Chondrocyte (in vitro differentiated cells): ENCODE data around the gene TMEM74B. TPM values are rescaled to one million over a fixed set of nuclear protein-coding genes. Genes with fewer than 3 reads are reported as not detected.
"Not testable (repeated sequence)": the region's sequence is repeated elsewhere in the genome, so short reads cannot be mapped to it uniquely, and the experiment has no call there.

Experiments
- DNase-seq: peaks from one replicate; pipeline ENCODE4 v3.0.0; 2021; ENCODE audit warnings: mixed read lengths, low spot score
- H3K27ac Mint-ChIP-seq: one replicate; pipeline ENCODE4 v1.8.0; 2021; ENCODE audit warnings: mild to moderate bottlenecking, moderate library complexity, mixed read lengths; ENCODE audit not compliant: unreplicated experiment
- H3K27me3 Mint-ChIP-seq: 2 replicates; pipeline ENCODE4 v1.8.0; 2021; ENCODE audit warnings: low read depth, mixed read lengths
- H3K36me3 Mint-ChIP-seq: 2 replicates; pipeline ENCODE4 v1.8.0; 2021; ENCODE audit warnings: low read depth, mixed read lengths
- H3K4me1 Mint-ChIP-seq: 2 replicates; pipeline ENCODE4 v1.8.0; 2021; ENCODE audit warnings: low read depth, mild to moderate bottlenecking, mixed read lengths
- H3K4me3 Mint-ChIP-seq: one replicate; pipeline ENCODE4 v1.8.0; 2021; ENCODE audit warnings: mild to moderate bottlenecking, moderate library complexity, mixed read lengths; ENCODE audit not compliant: unreplicated experiment
- H3K9me3 Mint-ChIP-seq: 2 replicates; pipeline ENCODE4 v1.8.0; 2021; ENCODE audit warnings: low read depth, mixed read lengths
- total RNA-seq: library from RNA; stranded (reverse); gene quantifications from 3 replicates; pipeline ENCODE4 v1.2.1, GENCODE V29; 2021
- TF ChIP-seq, protein P1 (sequence below): fragments of 200-600 bp; sonication (generic); IDR thresholded peaks from 2 replicates; pipeline ENCODE4 v1.5.0; 2021; ENCODE audit warnings: antibody characterized with exemption, mild to moderate bottlenecking, moderate library complexity

Gene TMEM74B
- total RNA-seq, 1 donor from 2014 or later, result 0.65 TPM

- H3K36me3 Mint-ChIP-seq, result no peaks in the 10 kb centered on the region
- peak overlapping the region; percentile 70 for H3K4me3 Mint-ChIP-seq
- no peak overlapping the region for H3K27ac Mint-ChIP-seq
- DNase-seq, result peak; percentile 85
- TF ChIP-seq, protein P1, sequence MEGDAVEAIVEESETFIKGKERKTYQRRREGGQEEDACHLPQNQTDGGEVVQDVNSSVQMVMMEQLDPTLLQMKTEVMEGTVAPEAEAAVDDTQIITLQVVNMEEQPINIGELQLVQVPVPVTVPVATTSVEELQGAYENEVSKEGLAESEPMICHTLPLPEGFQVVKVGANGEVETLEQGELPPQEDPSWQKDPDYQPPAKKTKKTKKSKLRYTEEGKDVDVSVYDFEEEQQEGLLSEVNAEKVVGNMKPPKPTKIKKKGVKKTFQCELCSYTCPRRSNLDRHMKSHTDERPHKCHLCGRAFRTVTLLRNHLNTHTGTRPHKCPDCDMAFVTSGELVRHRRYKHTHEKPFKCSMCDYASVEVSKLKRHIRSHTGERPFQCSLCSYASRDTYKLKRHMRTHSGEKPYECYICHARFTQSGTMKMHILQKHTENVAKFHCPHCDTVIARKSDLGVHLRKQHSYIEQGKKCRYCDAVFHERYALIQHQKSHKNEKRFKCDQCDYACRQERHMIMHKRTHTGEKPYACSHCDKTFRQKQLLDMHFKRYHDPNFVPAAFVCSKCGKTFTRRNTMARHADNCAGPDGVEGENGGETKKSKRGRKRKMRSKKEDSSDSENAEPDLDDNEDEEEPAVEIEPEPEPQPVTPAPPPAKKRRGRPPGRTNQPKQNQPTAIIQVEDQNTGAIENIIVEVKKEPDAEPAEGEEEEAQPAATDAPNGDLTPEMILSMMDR, result no peak
- H3K9me3 Mint-ChIP-seq, result no peaks in the 10 kb centered on the region
- H3K4me1 Mint-ChIP-seq, result peaks cover 4% of the 10 kb centered on the region
- H3K27me3 Mint-ChIP-seq, result peaks cover 20% of the 10 kb centered on the region
Observed at GRCh38 chr20:1225263-1225782, 40.5 kb upstream of the TMEM74B start.

GRCh38 chr20:1224205-1224890 lies 39.6 kb upstream of the TMEM74B start:
- TF ChIP-seq, protein P1, result no peak
- no peak overlapping the region for H3K27ac Mint-ChIP-seq

DNA sequence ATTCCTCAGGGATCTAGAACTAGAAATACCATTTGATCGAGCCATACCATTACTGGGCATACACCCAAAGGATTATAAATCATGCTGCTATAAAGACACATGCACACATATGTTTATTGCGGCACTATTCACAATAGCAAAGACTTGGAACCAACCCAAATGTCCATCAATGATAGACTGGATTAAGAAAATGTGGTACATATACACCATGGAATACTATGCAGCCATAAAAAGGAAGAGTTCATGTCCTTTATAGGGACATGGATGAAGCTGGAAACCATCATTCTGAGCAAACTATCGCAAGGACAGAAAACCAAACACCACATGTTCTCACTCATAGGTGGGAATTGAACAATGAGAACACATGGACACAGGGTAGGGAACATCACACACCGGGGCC lies 38.0 kb upstream of the TMEM74B start:
- H3K9me3 Mint-ChIP-seq, H3K4me3 Mint-ChIP-seq, H3K27ac Mint-ChIP-seq, H3K36me3 Mint-ChIP-seq, DNase-seq, H3K4me1 Mint-ChIP-seq: not testable (repeated sequence)
- peaks cover 32% of the 10 kb centered on the region for H3K27me3 Mint-ChIP-seq

More at GRCh38 chr20:1224205-1224890, 39.6 kb upstream of the TMEM74B start:
- Mint-ChIP-seq H3K36me3 (no peaks in the 10 kb centered on the region), H3K4me3 (no peak overlapping the region), H3K4me1 (peaks cover 4% of the 10 kb centered on the region), H3K27me3 (peaks cover 22% of the 10 kb centered on the region), H3K9me3 (no peaks in the 10 kb centered on the region)
- DNase-seq, result peak; percentile 62

DNA sequence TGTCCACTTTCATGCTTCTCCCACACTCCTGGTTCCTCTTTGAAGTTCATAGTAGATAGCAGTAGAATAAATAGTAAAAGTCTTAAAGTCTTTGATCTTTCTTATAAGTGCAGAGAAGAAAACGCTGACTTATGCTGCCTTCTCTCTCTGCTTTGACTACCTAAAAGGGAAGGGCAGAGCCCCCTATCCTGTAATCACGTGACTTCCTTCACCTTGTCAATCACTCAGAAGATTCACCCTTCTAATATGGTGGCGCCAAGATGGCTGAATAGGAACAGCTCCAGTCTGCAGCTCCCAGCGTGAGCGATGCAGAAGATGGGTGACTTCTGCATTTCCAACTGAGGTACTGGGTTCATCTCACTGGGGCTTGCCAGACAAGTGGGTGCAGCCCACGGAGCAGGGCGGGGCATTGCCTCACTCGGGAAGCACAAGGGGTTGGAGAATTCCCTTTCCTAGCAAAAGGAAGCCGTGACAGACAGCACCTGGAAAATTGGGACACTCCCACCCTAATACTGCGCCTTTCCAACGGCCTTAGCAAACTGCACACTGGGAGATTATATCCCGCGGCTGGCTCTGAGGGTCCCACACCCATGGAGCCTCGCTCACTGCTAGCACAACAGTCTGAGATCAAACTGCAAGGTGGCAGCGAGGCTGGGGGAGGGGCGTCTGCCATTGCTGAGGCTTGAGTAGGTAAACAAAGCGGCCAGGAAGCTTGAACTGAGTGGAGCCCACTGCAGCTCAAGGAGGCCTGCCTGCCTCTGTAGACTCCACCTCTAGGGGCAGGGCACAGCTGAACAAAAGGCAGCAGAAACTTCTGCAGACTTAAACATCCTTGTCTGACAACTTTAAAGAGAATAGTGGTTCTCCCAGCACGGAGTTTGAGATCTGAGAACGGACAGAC lies 32.0 kb upstream of the TMEM74B start:
- H3K27me3 Mint-ChIP-seq, result peaks cover 60% of the 10 kb centered on the region
- peak; percentile 44 for DNase-seq
- H3K4me3 Mint-ChIP-seq, H3K36me3 Mint-ChIP-seq, H3K9me3 Mint-ChIP-seq, H3K27ac Mint-ChIP-seq, H3K4me1 Mint-ChIP-seq: not testable (repeated sequence)

- Mint-ChIP-seq H3K36me3 (peaks cover 3% of the 10 kb centered on the region), H3K27ac (no peak overlapping the region), H3K4me1 (peaks cover 4% of the 10 kb centered on the region), H3K4me3 (no peak overlapping the region), H3K9me3 (no peaks in the 10 kb centered on the region), H3K27me3 (peaks cover 61% of the 10 kb centered on the region)
- TF ChIP-seq, protein P1, result no peak
- DNase-seq, result no peak
Observed at GRCh38 chr20:1215386-1216170, 30.8 kb upstream of the TMEM74B start.
